Activated T-helper 2 cell treated with anti-CD3 and anti-CD28 coated beads, Interferon-gamma antibody, Interleukin-2, Interleukin-4, amounts not matched to agents 10 μg/mL and 5 μg/mL and 100 μg/mL, durations not matched to agents 14 hours and 24 hours and 36 hours (primary cell): ENCODE data around the gene NAT16. TPM values are rescaled to one million over a fixed set of nuclear protein-coding genes. Genes with fewer than 3 reads are reported as not detected.
"Not testable (repeated sequence)": the region's sequence is repeated elsewhere in the genome, so short reads cannot be mapped to it uniquely, and the experiment has no call there.

Experiments used
- DNase-seq: peaks from one replicate; pipeline ENCODE4 v3.0.0; 2021; ENCODE audit warnings: low spot score
- H3K27ac Mint-ChIP-seq: one replicate; pipeline ENCODE4 v1.8.0; 2021; ENCODE audit warnings: mixed read lengths
- H3K27me3 Mint-ChIP-seq: one replicate; pipeline ENCODE4 v1.8.0; 2021; ENCODE audit warnings: low read depth, mixed read lengths
- H3K36me3 Mint-ChIP-seq: one replicate; pipeline ENCODE4 v1.8.0; 2021; ENCODE audit warnings: low read depth, mixed read lengths
- H3K4me1 Mint-ChIP-seq: one replicate; pipeline ENCODE4 v1.8.0; 2021; ENCODE audit warnings: low read depth, mixed read lengths
- H3K4me3 Mint-ChIP-seq: one replicate; pipeline ENCODE4 v1.8.0; 2021; ENCODE audit warnings: low read depth, mild to moderate bottlenecking, moderate library complexity, mixed read lengths
- H3K9me3 Mint-ChIP-seq: one replicate; pipeline ENCODE4 v1.8.0; 2021; ENCODE audit warnings: mixed read lengths
- intact Hi-C: fragments of 100-400 bp; cut with micrococcal nuclease; formaldehyde crosslinking; loops from one replicate; pipeline ENCODE4 v1.15.1; 2023
- total RNA-seq: library from RNA; stranded (reverse); gene quantifications from 2 replicates; pipeline ENCODE4 v1.2.3, GENCODE V29; 2022

NAT16 gene
- total RNA-seq, 1 donor from 2014 or later, result not detected

DNA sequence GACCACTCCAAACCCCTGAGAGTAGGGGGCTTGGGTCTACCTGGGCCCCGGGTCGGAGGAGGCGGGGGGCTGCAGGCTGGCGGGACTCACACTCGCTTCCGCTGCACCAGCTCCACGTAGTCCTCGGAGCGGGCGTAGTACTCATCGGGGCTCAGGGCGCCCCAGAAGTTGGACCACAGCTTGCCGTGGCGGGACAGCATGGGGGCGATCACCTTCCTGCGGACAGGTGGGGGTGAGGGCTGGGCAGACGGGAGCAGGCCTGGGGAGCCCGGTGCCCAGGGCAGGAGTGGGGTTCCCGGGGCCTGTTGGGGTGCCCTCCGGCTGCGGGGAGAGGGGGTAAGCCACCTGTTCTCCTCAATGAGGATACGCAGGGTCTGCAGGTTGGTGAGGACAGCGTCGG is 31.4 kb upstream of the NAT16 start:
- H3K27me3 Mint-ChIP-seq, result no peaks in the 10 kb centered on the region
- H3K4me3 Mint-ChIP-seq, result no peak overlapping the region
- H3K4me1 Mint-ChIP-seq, result peaks cover 9% of the 10 kb centered on the region
- intact Hi-C loops, result no loop called here
- no peak for DNase-seq
- peaks cover 29% of the 10 kb centered on the region for H3K36me3 Mint-ChIP-seq
- no peak overlapping the region for H3K27ac Mint-ChIP-seq
- H3K9me3 Mint-ChIP-seq, result no peaks in the 10 kb centered on the region

DNA sequence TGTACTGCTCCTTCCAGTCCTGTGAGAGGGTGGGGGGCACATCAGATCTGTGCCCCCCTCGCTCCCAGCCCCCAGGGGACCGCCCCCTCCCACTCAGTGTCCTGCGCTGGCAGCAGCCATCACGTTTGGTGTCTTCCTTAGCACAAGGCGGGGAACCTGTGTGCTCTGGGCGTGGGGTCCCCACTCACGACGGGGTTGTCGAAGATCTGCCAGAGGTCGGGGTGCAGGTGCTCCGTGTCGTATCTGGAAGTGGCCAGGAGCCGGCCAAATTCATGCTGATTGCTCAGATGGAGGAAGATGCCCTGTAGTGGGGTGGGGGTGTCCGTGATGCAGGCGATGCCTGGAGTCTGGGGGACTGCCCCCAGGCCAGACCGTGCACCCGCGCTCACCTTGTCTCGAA is 30.1 kb upstream of the NAT16 start:
- H3K4me3 Mint-ChIP-seq, result no peak overlapping the region
- no peak for DNase-seq
- H3K27me3 Mint-ChIP-seq, result no peaks in the 10 kb centered on the region
- H3K36me3 Mint-ChIP-seq, result peaks cover 25% of the 10 kb centered on the region
- H3K4me1 Mint-ChIP-seq, result peaks cover 1% of the 10 kb centered on the region
- H3K9me3 Mint-ChIP-seq, result no peaks in the 10 kb centered on the region
- H3K27ac Mint-ChIP-seq, result no peak overlapping the region
- intact Hi-C loops, result no loop called here

DNA sequence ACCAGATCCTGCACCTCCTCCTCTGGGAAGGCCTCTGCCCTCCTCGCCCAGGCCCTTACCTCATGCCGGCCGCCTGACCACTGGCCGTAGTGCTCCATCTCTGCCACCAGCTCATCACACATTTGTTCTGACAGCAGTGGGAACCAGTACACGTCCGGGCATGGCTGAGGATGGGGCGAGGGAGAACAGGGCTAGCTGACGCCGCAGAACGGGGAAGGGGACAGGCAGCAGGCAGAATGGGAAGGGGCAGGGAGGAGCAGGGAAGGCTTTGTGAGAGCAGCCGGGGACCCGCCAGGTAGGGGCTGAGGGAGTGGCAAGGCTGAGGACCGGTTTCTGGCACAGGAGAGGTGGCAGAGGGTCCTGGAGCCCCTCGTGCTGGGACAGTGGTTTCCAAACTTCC is 28.7 kb upstream of the NAT16 start:
- H3K9me3 Mint-ChIP-seq, result no peaks in the 10 kb centered on the region
- H3K4me1 Mint-ChIP-seq, result peaks cover 4% of the 10 kb centered on the region
- DNase-seq, result no peak
- peaks cover 20% of the 10 kb centered on the region for H3K36me3 Mint-ChIP-seq
- intact Hi-C loops, result no loop called here
- peaks cover 3% of the 10 kb centered on the region for H3K27me3 Mint-ChIP-seq
- no peak overlapping the region for H3K27ac Mint-ChIP-seq
- no peak overlapping the region for H3K4me3 Mint-ChIP-seq

DNA sequence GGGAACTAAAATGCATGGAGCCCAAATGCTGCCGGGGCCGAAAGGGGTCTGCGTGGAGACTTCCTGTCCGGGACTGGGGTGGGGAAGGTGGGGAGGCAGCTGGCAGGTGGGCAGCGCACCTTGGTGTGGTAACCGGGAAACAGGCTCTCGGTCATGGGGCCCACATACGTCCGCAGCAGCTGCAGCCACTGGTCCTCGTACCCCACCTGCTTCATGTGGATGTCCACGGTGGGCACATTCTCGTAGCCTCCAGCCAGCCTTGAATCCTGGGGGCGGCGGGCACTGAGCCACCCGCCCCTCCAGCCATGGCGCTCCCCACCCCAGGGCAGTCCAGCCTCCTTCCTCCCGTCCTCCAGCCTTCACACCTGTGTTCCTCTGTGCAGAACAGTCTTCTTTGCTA is 27.4 kb upstream of the NAT16 start:
- Mint-ChIP-seq H3K9me3 (no peaks in the 10 kb centered on the region), H3K27me3 (peaks cover 12% of the 10 kb centered on the region), H3K36me3 (peaks cover 20% of the 10 kb centered on the region), H3K27ac (no peak overlapping the region), H3K4me3 (no peak overlapping the region), H3K4me1 (peaks cover 5% of the 10 kb centered on the region)
- intact Hi-C loops, result no loop called here
- DNase-seq, result no peak

DNA sequence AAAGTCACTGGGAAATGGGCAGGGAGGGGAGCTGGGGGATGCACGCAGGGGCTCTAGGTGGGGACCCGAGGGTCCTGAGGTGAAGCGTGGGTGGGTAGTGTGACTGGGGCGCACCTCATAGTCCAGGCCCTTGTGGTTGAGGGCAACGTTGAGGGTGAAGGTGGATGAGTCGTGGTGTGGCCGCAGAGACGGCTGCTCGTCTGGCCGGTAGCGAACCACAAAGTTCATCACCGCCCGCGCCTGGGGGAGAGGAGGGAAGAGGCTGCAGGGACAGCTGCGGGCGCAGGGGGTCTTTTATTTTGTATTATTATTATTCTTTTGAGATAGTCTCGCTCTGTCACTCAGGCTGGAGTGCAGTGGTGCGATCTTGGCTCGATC is 26.6 kb upstream of the NAT16 start:
- Mint-ChIP-seq H3K4me1 (peaks cover 5% of the 10 kb centered on the region), H3K27ac (no peak overlapping the region), H3K36me3 (peaks cover 20% of the 10 kb centered on the region), H3K9me3 (no peaks in the 10 kb centered on the region), H3K27me3 (peaks cover 14% of the 10 kb centered on the region), H3K4me3 (no peak overlapping the region)
- intact Hi-C loops, result no loop called here
- DNase-seq, result no peak

DNA sequence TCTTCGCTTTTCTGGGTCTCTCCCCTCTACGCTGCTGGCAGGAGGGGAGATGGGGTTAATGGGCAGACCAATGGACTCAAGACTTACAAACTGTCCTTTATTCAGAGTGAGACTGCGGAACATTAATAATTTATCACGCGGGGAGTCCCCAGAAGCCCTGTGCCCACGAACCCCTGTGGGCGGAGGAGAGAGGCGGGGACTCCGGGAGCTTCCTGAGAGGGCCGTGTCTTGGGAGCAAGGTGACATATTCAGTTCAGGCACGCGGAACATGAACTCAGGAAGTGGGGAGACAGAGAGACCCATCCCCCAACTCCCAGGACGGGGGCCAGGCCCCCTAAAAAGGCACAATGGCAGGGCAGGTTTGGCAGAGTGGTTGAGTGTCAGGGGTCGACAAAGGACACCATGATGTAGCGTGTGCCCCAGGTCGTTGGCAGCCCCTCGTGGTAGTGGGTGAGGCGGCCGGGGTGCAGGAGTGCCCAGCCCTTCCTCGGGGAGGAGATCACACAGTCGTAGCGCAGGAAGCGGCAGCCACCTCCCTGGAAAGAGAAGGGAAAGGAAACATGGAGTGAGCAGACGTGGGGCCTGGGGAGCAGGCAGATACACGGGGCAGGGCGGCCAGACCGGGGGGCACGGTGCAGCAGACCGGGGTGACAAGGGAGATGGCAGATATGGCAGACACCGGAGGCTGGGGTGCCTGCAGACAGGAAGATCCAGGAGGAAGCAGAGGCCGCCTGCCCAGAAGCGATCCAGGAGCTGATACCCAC is 26.0 kb upstream of the NAT16 start:
- peaks cover 5% of the 10 kb centered on the region for H3K4me1 Mint-ChIP-seq
- DNase-seq, result no peak
- no peak overlapping the region for H3K27ac Mint-ChIP-seq
- H3K4me3 Mint-ChIP-seq, result no peak overlapping the region
- peaks cover 20% of the 10 kb centered on the region for H3K36me3 Mint-ChIP-seq
- intact Hi-C loops, result no loop called here
- H3K9me3 Mint-ChIP-seq, result no peaks in the 10 kb centered on the region
- peaks cover 19% of the 10 kb centered on the region for H3K27me3 Mint-ChIP-seq

DNA sequence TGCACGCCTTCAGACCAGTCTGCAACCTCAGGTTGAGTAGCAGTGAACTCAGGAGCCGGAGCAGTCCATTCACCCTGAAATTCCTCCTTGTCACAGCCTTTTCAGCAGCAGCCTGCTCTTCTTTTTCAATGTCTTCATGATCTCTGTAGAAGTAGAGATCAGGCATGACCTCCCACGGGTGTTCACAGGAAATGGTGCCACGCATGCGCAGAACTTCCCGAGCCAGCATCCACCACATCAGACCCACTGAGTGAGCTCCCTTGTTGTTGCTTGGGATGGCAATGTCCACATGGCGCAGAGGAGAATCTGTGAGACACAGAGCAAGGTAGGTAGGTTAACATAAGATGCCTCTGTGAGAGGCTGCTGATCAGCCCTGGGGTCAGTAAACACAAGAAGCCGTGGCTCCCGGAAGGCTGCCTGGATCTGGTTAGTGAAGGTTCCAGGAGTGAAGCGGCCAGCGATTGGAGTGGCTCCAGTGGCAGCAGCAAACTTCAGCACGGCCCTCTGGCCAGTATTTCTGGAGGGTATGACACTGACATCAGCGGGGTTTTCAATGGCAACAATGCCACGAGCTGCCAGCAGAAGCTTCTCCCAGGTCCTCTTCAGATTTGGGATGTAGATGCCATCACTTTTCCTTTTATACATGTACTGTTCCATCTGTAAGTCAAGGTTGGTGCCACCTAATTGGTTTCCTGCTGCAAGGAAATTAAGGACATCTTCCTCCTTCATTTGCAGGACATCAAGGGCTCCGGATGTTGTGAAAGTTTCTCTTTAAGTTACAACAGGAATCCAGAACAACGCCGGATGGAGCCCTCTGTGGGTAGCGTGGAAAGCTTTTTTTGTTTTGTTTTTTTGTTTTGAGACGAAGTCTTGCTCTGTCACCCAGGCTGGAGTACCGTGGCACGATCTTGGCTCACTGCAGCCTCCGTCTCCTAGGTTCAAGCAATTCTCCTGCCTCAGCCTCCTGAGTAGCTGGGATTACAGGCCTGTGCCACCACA is 23.9 kb upstream of the NAT16 start:
- Mint-ChIP-seq H3K27ac (peak overlapping the region; percentile 82), H3K27me3 (peaks cover 31% of the 10 kb centered on the region), H3K36me3 (peaks cover 17% of the 10 kb centered on the region), H3K4me3 (peak overlapping the region; percentile 69)
- DNase-seq, H3K9me3 Mint-ChIP-seq, H3K4me1 Mint-ChIP-seq, intact Hi-C loops: not testable (repeated sequence)

DNA sequence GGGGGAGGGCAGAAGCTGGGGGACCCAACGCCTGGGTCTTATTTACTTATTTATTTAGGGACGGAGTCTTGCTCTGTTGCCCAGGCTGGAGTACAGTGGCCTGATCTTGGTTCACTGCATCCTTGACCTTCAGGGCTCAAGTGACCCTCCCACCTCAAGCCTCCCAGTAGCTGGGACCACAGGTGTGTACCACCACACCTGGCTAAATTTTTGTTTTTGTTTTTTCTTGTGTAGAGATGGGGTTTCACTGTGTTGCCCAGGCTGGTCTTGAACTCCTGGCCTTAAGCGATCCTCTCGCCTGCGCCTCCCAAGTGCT is 22.5 kb upstream of the NAT16 start:
- Mint-ChIP-seq H3K27me3 (peaks cover 31% of the 10 kb centered on the region), H3K4me1 (peaks cover 9% of the 10 kb centered on the region), H3K4me3 (no peak overlapping the region), H3K27ac (no peak overlapping the region), H3K36me3 (peaks cover 12% of the 10 kb centered on the region), H3K9me3 (no peaks in the 10 kb centered on the region)
- no peak for DNase-seq
- intact Hi-C loops, result no loop called here

DNA sequence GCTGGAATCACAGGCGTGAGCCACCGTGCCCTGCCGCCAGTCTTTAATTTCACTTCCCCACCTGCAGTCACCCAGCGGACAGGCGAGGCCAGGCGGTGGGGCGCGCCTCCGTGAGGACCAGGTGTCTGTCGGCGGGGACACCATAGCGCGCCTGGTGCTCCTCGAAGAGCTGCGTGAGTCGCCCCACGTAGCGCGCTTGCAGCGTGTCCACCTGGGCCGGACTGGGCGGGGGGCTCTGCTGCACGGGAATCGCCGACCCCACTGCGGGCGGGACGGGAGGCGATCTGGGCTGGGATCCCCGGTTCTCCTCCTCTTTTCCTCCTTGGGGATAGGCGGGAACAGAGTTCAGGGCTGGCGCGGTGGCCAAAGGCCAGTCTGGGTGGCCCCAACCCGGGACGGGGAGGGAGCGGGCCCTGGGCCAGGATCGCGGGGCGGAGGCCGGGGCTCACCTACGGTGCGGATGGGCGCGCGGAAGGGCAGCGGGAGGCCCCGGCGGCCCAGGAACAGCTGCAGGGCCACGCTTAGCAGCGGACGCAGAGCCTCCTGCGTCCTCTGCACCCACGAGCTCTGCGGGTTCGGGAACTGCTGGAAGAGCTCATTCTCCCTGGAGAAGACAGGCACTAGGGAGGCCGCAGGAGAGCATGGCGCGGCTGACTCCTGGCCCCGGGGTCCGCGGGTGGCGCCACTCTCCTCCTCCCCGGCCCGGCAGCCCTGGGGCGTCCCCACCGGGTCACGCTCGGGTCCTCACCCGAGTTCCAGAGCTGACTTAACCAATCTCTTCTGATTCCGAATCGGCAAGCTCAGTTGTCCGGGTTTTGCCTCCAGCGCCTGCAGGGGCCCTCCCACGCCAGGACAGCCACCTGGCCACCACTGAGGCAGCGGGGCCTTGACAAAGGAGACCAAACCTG is 21.9 kb upstream of the NAT16 start:
- Mint-ChIP-seq H3K27me3 (peaks cover 31% of the 10 kb centered on the region), H3K27ac (no peak overlapping the region), H3K9me3 (no peaks in the 10 kb centered on the region), H3K36me3 (peaks cover 12% of the 10 kb centered on the region), H3K4me3 (no peak overlapping the region), H3K4me1 (peaks cover 9% of the 10 kb centered on the region)
- DNase-seq, result no peak
- intact Hi-C loops, result no loop called here

DNA sequence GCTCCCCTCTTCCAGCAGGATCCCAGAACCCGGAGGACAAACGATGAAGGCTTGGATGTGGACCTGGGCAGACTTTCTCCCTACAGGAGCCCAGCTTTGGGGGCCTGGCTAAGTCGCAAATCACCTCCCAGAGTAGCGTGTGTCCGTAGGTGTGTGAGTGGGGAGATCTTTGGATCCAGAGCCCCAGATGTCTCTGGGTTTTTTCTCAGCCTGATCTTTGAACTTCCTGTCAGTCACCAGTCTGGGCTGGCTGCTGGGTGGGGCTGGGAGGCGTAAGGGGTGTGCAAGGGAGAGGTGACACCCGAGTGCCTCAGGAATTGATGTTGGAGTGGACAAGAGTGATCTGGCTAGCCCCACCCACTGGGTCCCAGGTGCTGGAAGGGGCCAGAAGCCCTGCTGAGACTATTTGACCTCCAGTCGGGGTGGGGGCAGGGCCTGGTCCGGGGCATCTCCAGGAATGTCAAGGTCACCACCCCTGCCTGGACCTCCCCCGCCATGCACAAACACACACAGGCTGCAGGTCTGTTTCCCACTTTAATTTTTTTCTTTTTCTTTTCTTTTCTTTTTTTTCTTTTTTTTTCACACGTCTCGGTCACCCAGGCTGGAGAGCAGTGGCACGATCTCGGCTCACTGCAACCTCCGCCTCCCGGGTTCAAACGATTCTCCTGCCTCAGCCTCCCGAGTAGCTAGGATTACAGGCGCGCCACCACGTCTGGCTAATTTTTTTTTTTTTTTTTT is 20.9 kb upstream of the NAT16 start, which contains the start of gene MOGAT3:
MOGAT3 (minus strand) TSS at position 175 of the 738 bp plus-strand sequence. CDS start 182 bp downstream, outside the sequence.
- H3K36me3 Mint-ChIP-seq, result peaks cover 4% of the 10 kb centered on the region
- peaks cover 31% of the 10 kb centered on the region for H3K27me3 Mint-ChIP-seq
- no peak within 1 kb of the TSS for H3K27ac Mint-ChIP-seq
- no peak within 1 kb of the TSS for H3K4me3 Mint-ChIP-seq
- intact Hi-C loops, result no loop called here
- H3K4me1 Mint-ChIP-seq, result peaks cover 9% of the 10 kb centered on the region
- no peak for DNase-seq
- H3K9me3 Mint-ChIP-seq, result no peaks in the 10 kb centered on the region

DNA sequence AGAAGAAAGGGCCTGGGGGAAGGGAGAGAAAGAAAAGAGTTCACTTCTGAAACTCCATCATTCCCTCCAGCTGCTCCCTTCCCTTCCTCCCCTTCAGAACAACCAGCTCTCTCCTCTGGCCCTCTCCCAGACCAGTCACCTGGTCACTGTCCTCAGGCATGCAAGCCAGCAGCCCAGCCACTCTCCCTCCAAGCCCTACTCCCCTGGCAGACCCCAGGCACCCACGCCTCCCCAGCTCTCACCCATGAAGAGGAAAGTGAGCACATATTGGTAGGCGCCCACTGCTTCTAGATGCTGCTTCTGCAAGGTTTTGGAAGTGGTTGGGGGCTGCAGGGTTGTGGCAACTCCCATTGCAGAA is 20.4 kb upstream of the NAT16 start:
- intact Hi-C loops, result no loop called here
- Mint-ChIP-seq H3K36me3 (no peaks in the 10 kb centered on the region), H3K4me3 (no peak overlapping the region), H3K27ac (no peak overlapping the region), H3K27me3 (peaks cover 31% of the 10 kb centered on the region), H3K4me1 (peaks cover 8% of the 10 kb centered on the region), H3K9me3 (no peaks in the 10 kb centered on the region)
- DNase-seq, result no peak

DNA sequence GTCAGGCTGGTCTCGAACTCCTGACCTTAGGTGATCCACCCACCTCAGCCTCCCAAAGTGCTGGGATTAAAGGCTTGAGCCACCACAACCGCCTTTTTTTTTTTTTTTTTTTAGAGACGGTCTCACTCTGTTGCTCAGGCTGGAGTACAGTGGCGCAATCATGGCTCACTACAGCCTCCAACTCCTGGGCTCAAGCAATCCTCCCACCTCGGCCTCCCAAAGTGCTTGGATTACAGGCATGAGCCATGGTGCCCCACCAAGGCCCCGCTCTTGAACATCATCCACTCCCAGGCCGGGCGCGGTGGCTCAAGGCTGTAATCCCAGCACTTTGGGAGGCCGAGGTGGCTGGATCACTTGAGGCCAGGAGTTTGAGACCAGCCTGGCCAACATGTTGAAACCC is 19.4 kb upstream of the NAT16 start:
- H3K27ac Mint-ChIP-seq, H3K9me3 Mint-ChIP-seq, DNase-seq, H3K4me1 Mint-ChIP-seq, H3K36me3 Mint-ChIP-seq, H3K4me3 Mint-ChIP-seq, intact Hi-C loops: not testable (repeated sequence)
- H3K27me3 Mint-ChIP-seq, result peaks cover 33% of the 10 kb centered on the region
